ENCODE results near the gene GLI3.

DNA sequence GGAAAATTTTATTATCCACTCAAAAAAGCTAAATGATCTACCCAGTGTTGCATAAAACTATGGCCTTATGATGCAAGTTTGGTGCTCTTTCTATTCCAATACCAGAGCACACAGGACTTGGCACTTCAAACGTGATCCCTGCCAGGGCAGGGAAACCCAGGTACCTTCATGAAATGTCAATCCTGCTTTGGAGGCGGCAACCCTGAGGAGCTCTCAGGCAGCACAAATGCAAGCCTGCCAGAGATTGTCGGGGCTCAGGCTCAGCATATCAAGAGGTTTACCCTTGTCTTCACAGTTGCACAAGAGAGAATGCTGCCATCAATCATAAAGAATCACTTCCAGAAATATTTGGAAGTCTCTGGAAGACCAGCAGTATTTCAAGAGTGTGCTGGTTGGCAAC, 151.5 kb downstream of the GLI3 start:
- TF ChIP-seq, protein P1, sequence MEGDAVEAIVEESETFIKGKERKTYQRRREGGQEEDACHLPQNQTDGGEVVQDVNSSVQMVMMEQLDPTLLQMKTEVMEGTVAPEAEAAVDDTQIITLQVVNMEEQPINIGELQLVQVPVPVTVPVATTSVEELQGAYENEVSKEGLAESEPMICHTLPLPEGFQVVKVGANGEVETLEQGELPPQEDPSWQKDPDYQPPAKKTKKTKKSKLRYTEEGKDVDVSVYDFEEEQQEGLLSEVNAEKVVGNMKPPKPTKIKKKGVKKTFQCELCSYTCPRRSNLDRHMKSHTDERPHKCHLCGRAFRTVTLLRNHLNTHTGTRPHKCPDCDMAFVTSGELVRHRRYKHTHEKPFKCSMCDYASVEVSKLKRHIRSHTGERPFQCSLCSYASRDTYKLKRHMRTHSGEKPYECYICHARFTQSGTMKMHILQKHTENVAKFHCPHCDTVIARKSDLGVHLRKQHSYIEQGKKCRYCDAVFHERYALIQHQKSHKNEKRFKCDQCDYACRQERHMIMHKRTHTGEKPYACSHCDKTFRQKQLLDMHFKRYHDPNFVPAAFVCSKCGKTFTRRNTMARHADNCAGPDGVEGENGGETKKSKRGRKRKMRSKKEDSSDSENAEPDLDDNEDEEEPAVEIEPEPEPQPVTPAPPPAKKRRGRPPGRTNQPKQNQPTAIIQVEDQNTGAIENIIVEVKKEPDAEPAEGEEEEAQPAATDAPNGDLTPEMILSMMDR (IDR thresholded peaks at IDR 0.05; ENCODE audit: borderline replicate concordance, extremely low read depth, low read length, poor library complexity, severe bottlenecking) = no peak
- no peak for TF ChIP-seq EZH2 (IDR thresholded peaks at IDR 0.05; ENCODE audit: borderline replicate concordance, low read depth, low read length, severe bottlenecking)

All from DND-41 (cell line).